MCF 10A (cell line): ENCODE measurements around the gene FBXW5. TPM values are rescaled to one million over a fixed set of nuclear protein-coding genes. Genes with fewer than 3 reads are reported as not detected.

Experiments
- BruUV-seq: library from RNA; stranded (reverse); fragments of 400-500 nt; replicated peaks from 2 replicates; lab custom pipeline; 2021; lab: Mats Ljungman, UMichigan
- CTCF ChIA-PET: fragments of 300-600 bp; sonication (Branson Sonifier 250); formaldehyde crosslinking; extraction: SDS; loops from one replicate; lab custom pipeline; 2021; ENCODE audit warnings: antibody characterized with exemption, inconsistent platforms; lab: Yijun Ruan, JAX
- POLR2A ChIA-PET: fragments of 300-600, 350-650 bp; sonication (Branson Sonifier 250); formaldehyde crosslinking; extraction: SDS; loops from one replicate; lab custom pipeline; 2020; ENCODE audit warnings: antibody characterized with exemption, inconsistent platforms; lab: Yijun Ruan, JAX
- DNase-seq: peaks from one replicate; pipeline ENCODE4 v3.0.0-alpha.2; 2018; ENCODE audit not compliant: unreplicated experiment
- H3K27ac Mint-ChIP-seq: one replicate; pipeline ENCODE4 v1.8.0; 2022; ENCODE audit warnings: mild to moderate bottlenecking, low read depth, mixed read lengths; ENCODE audit not compliant: unreplicated experiment
- H3K27me3 Mint-ChIP-seq: one replicate; pipeline ENCODE4 v1.8.0; 2022; ENCODE audit warnings: mixed read lengths; ENCODE audit not compliant: insufficient read depth, unreplicated experiment
- H3K36me3 Mint-ChIP-seq: one replicate; pipeline ENCODE4 v1.8.0; 2022; ENCODE audit warnings: mild to moderate bottlenecking, moderate library complexity, mixed read lengths; ENCODE audit not compliant: insufficient read depth, unreplicated experiment
- H3K4me1 Mint-ChIP-seq: one replicate; pipeline ENCODE4 v1.8.0; 2022; ENCODE audit warnings: mixed read lengths; ENCODE audit not compliant: insufficient read depth, unreplicated experiment
- H3K4me3 Mint-ChIP-seq: one replicate; pipeline ENCODE4 v1.8.0; 2022; ENCODE audit warnings: mild to moderate bottlenecking, moderate library complexity, mixed read lengths; ENCODE audit not compliant: unreplicated experiment
- H3K9me3 Mint-ChIP-seq: one replicate; pipeline ENCODE4 v1.8.0; 2022; ENCODE audit warnings: mixed read lengths; ENCODE audit not compliant: unreplicated experiment
- intact Hi-C: fragments of 100-400 bp; cut with micrococcal nuclease; formaldehyde crosslinking; loops from 2 replicates; pipeline ENCODE4 v1.14.1; 2022
- total RNA-seq: library from RNA; stranded (reverse); gene quantifications from 2 replicates; pipeline ENCODE4 v1.2.3, GENCODE V29; 2022
- TF ChIP-seq, protein P1 (sequence below): fragments of 200-600 bp; IDR thresholded peaks from one replicate; pipeline ENCODE4 v1.8.0; 2022; ENCODE audit warnings: antibody characterized with exemption, mild to moderate bottlenecking; ENCODE audit not compliant: unreplicated experiment

The FBXW5 gene
- total RNA-seq, 1 experiment from 2014 or later, result 100 TPM

DNA sequence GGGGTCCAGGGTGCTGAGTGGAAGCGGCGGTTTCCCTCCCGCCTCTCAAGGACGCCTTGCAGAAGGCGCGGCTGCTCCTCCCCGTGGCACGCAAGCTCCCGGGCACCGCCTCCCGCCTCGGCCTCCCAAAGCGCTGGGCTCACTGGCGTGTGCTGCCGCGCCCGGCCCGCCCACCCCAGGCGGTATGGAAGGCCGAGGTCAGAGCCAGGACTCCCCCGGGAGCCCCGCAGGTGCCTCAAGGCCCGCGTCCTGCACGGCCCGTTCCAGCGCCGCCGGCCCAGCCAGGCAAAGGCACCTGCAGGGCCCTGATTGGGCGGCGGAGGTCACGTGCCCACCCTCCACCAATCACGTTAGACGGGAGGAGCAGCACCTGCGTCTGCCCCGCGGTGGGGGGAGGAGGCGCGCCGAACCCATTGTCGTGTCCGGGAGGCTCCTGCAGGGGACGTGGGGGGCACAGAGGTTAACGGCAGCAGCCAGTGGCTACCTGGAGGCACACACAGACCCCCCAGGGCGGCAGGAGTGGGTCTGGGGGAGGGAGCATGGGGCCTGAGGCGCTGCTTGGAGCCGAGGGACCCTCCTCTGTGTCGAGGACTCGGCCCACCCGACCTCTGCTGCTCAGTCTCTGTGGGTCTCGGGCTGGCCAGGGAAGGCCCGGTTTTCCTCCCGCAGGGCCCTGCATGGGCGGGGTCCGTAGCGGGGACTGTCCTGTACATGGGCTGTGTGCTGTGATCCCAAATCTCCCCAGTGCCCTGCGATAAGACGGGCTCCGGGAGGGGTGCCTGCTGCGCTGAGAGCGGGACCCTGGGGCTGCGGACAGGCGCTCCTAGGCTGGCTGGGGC is 5.5 kb upstream of the FBXW5 start:
- intact Hi-C loops, result loop anchor here (10.0 kb wide), 1 partner anchor 105 kb away; the partner anchor contains the start of genes AJM1 and PHPT1
- no peaks in the 10 kb centered on the region for H3K9me3 Mint-ChIP-seq
- BruUV-seq, result no TSS peak
- H3K4me3 Mint-ChIP-seq, result peak overlapping the region; percentile 84
- DNase-seq, result peak; percentile 92
- ChIA-PET CTCF (interaction anchor here (1.3 kb wide), 1 partner anchor 79 kb away, joined by 3 read pairs; no protein-coding TSS in a partner anchor), POLR2A (interaction anchor here (0.6 to 1.4 kb wide), 2 partner anchors 15 to 44 kb away, joined by 3 to 4 read pairs; no protein-coding TSS in a partner anchor)
- H3K27ac Mint-ChIP-seq, result peak overlapping the region; percentile 39
- no peaks in the 10 kb centered on the region for H3K36me3 Mint-ChIP-seq
- H3K27me3 Mint-ChIP-seq, result no peaks in the 10 kb centered on the region
- TF ChIP-seq, protein P1, sequence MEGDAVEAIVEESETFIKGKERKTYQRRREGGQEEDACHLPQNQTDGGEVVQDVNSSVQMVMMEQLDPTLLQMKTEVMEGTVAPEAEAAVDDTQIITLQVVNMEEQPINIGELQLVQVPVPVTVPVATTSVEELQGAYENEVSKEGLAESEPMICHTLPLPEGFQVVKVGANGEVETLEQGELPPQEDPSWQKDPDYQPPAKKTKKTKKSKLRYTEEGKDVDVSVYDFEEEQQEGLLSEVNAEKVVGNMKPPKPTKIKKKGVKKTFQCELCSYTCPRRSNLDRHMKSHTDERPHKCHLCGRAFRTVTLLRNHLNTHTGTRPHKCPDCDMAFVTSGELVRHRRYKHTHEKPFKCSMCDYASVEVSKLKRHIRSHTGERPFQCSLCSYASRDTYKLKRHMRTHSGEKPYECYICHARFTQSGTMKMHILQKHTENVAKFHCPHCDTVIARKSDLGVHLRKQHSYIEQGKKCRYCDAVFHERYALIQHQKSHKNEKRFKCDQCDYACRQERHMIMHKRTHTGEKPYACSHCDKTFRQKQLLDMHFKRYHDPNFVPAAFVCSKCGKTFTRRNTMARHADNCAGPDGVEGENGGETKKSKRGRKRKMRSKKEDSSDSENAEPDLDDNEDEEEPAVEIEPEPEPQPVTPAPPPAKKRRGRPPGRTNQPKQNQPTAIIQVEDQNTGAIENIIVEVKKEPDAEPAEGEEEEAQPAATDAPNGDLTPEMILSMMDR, result no peak
- H3K4me1 Mint-ChIP-seq, result no peaks in the 10 kb centered on the region

DNA sequence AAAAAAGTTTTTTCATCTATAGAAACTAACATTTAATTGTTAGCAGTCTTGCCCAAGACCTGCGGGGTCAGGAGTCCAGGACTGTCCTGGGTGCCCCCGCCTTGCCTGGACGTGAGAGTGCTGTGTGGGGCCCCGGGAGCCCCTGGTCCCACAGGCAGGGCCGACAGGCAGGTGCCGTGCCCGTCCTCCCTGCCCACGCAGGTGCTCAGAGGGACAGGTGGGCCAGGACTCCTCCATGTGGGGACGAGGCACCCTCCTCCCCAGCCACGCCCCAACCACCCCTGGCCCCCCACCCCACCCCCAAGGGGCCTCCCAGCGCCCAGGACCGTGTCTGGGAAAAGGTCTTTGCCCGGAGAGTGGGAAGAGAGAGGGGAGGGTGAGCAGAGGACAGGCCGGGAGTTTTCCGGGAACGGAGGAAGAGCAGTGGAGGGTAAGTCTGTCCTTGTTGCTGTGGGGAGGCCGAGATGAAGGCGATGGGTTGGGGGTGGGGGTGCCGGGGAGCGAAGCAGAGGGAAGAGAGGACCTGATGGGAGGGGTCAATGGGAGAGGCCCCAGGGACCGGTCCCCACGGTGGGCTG is 4.8 kb upstream of the FBXW5 start:
- no TSS peak for BruUV-seq
- intact Hi-C loops, result loop anchor here (10.0 kb wide), 1 partner anchor 105 kb away; the partner anchor contains the start of genes AJM1 and PHPT1
- Mint-ChIP-seq H3K4me1 (no peaks in the 10 kb centered on the region), H3K27ac (peak overlapping the region; percentile 39), H3K27me3 (no peaks in the 10 kb centered on the region), H3K4me3 (peak overlapping the region; percentile 84), H3K36me3 (peaks cover 5% of the 10 kb centered on the region), H3K9me3 (no peaks in the 10 kb centered on the region)
- POLR2A ChIA-PET, result interaction anchor here (0.6 to 1.4 kb wide), 3 partner anchors 15 to 67 kb away, joined by 3 to 4 read pairs (median 3); no protein-coding TSS in a partner anchor
- TF ChIP-seq, protein P1, result no peak
- DNase-seq, result no peak
- CTCF ChIA-PET, result interaction anchor here (0.6 kb wide), 2 partner anchors 51 to 194 kb away, joined by 3 to 4 read pairs; no protein-coding TSS in a partner anchor

GRCh38 chr9:136947955-136948510 is 3.5 kb upstream of the FBXW5 start:
- TF ChIP-seq, protein P1, result peak; percentile 65
- Mint-ChIP-seq H3K4me1 (no peaks in the 10 kb centered on the region), H3K36me3 (peaks cover 5% of the 10 kb centered on the region), H3K9me3 (no peaks in the 10 kb centered on the region), H3K27ac (peak overlapping the region; percentile 61), H3K4me3 (peak overlapping the region; percentile 84), H3K27me3 (no peaks in the 10 kb centered on the region)
- peak; percentile 54 for DNase-seq
- no TSS peak for BruUV-seq
- ChIA-PET CTCF (interaction anchor here (0.6 to 2.2 kb wide), 21 partner anchors 17 to 802 kb away, joined by 3 to 27 read pairs (median 3); partner anchors contain the start of genes ABCA2 and PAXX), POLR2A (interaction anchor here (0.6 to 1.5 kb wide), 7 partner anchors 12 to 549 kb away, joined by 3 to 9 read pairs (median 3); partner anchors contain the start of genes EDF1 and PAXX)
- intact Hi-C loops, result loop anchor here (1.0 to 10.0 kb wide), 3 partner anchors 44 to 103 kb away; partner anchors contain the start of genes AJM1, PAXX and PHPT1
